ENCODE results near the gene LINC01488. TPM values are rescaled to one million over a fixed set of nuclear protein-coding genes. Genes with fewer than 3 reads are reported as not detected.

LINC01488 gene
- total RNA-seq, 4 donors from 2014 or later = not detected

DNA sequence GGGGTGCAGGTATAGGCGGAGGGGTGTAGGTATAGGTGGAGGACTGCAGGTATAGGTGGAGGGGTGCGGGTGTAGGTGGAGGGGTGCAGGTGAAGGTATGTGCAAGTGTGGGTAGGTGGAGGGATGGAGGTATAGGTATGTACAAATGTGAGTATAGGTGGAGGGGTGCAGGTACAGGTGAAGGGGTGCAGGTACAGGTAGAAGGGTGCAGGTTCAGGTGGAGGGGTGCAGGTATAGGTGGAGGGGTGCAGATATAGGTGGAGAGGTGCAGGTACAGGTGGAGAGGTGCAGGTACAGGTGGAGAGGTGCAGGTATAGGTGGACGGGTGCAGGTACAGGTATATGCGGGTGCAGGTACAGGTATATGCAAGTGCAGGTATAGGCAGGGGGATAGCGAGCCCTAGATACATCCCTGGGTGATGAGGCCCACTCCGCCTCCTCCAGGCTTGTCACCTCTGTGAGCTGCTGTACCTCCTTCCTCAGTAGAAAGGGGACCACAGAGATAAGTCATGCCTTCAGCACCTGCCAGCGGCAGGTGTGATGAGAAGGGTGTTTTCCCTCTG is 17.2 kb downstream of the LINC01488 start:
- Histone ChIP-seq H3K27me3 (no peaks in the 10 kb centered on the region), H3K36me3 (no peaks in the 10 kb centered on the region), H3K4me1 (peaks cover 0 to 36% (median 1%) of the 10 kb centered on the region in 4 donors), H3K4me3 (no peak overlapping the region), H3K9me3 (no peaks in the 10 kb centered on the region), H3K27ac (no peak overlapping the region)
- TF ChIP-seq, protein P1, sequence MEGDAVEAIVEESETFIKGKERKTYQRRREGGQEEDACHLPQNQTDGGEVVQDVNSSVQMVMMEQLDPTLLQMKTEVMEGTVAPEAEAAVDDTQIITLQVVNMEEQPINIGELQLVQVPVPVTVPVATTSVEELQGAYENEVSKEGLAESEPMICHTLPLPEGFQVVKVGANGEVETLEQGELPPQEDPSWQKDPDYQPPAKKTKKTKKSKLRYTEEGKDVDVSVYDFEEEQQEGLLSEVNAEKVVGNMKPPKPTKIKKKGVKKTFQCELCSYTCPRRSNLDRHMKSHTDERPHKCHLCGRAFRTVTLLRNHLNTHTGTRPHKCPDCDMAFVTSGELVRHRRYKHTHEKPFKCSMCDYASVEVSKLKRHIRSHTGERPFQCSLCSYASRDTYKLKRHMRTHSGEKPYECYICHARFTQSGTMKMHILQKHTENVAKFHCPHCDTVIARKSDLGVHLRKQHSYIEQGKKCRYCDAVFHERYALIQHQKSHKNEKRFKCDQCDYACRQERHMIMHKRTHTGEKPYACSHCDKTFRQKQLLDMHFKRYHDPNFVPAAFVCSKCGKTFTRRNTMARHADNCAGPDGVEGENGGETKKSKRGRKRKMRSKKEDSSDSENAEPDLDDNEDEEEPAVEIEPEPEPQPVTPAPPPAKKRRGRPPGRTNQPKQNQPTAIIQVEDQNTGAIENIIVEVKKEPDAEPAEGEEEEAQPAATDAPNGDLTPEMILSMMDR (IDR thresholded peaks at IDR 0.05) = no peak
- no peak for DNase-seq

DNA sequence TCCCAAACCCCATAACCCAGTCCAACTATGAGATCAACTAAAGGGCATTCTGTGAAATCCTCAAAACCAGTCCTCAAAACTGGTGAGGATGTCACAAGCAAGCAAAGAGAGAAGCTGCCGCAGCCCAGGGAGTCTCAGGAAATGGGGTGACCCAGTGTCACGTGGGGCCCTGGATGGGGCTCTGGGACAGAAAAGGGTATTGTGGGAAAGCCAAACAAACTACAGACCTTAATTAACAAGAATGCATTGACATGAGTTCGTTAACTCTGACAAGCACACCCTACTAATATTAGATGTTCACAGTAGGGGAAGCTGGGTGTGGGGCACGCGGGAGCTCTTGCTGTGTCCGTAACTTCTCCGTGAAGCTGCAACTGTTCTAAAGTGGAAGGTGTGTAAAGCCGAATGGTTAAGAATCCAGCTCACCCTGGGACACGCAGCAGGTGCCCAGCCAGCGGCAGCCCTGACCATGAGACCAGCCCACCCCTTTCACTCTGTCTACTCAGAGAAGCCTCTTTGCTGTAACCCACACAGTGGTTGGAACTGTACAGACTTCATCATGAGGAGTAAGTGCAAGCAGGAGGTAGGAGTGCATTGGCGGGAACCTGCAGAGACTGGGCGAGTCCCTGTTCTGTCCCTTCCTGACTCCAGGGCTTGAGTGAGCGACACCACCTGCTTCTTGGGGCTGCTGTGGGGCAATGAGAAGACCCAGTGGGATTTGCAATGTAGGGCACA is 17.9 kb downstream of the LINC01488 start:
- no peaks in the 10 kb centered on the region for H3K27me3 ChIP-seq
- no peaks in the 10 kb centered on the region for H3K9me3 ChIP-seq
- H3K27ac ChIP-seq = no peak overlapping the region
- DNase-seq = peak in 1 of 3 donors; percentile 34
- TF ChIP-seq, protein P1 (IDR thresholded peaks at IDR 0.05) = no peak
- no peak for TF ChIP-seq POLR2A (IDR thresholded peaks at IDR 0.05)
- no peaks in the 10 kb centered on the region for H3K36me3 ChIP-seq
- no peak overlapping the region for H3K4me3 ChIP-seq
- peaks cover 0 to 37% (median 1%) of the 10 kb centered on the region in 4 donors for H3K4me1 ChIP-seq

DNA sequence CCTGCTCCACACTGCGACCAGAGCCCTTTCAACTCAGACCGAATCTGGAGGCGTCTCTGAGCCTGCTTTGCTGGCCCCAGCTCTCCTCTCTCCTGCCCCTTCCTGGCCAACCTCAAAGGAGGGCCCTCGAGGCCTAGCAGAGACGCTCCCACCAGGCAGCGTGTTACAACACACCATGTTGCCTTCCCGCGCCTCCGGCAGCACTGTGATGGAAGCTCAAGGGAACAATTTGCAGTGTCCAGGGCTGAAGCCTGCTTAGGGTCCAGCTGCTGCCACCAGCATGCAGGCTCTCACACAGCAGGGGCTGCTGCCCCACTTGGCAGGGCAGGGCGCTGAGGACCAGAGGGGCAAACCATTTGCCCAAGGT is 18.4 kb downstream of the LINC01488 start:
- Histone ChIP-seq H3K27ac (no peak overlapping the region), H3K4me3 (no peak overlapping the region), H3K36me3 (no peaks in the 10 kb centered on the region), H3K9me3 (no peaks in the 10 kb centered on the region), H3K4me1 (peaks cover 0 to 42% (median 3%) of the 10 kb centered on the region in 4 donors), H3K27me3 (no peaks in the 10 kb centered on the region)
- TF ChIP-seq, protein P1 (IDR thresholded peaks at IDR 0.05) = no peak
- TF ChIP-seq POLR2A (IDR thresholded peaks at IDR 0.05) = no peak
- DNase-seq = peak in 1 of 3 donors; percentile 48

DNA sequence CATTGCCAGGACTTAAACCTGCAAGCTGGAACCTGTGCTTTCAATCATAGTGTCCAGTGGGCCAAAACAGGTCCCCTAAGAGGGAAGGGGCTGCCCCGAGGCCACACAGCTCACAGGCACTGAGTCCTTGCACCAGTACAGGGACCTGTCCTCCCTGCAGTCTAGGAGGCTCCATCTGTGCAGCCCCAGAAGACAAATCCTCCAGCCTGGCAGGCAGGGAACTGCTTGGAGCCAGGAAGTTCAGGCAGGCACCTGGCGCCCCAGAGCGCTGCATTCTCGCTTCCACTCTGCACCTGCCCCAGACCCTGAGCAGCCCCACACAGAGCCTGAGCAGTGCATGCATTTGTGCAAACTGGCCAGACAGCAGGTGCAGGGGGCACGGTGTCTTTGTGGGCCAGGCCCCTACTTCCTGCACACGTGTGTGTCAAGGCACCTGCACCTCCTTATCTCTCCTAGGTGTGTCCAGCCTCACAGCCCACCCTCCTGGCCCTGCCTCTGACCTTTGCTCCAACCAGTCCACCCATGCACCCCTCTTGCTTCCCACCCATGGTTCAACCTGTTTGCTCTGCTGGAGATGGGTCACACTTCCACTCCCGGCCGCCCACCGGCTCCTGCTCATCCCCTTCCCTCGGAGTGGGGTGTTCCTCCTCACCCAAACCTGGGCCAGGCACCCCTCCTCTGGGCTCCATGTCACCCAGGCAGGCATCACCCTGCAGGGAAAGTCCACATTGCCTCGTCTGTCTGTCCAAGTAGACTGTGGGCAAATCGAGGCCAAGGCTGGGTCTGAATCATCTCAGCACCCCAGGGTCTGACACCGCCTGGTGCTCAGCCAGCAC is 19.0 kb downstream of the LINC01488 start:
- H3K4me1 ChIP-seq = peaks cover 0 to 45% (median 3%) of the 10 kb centered on the region in 4 donors
- H3K27me3 ChIP-seq = no peaks in the 10 kb centered on the region
- no peak for TF ChIP-seq POLR2A (IDR thresholded peaks at IDR 0.05)
- TF ChIP-seq, protein P1 (IDR thresholded peaks at IDR 0.05) = no peak
- no peak overlapping the region for H3K27ac ChIP-seq
- no peaks in the 10 kb centered on the region for H3K9me3 ChIP-seq
- H3K36me3 ChIP-seq = no peaks in the 10 kb centered on the region
- peak in 1 of 3 donors; percentile 53 for DNase-seq
- H3K4me3 ChIP-seq = no peak overlapping the region

DNA sequence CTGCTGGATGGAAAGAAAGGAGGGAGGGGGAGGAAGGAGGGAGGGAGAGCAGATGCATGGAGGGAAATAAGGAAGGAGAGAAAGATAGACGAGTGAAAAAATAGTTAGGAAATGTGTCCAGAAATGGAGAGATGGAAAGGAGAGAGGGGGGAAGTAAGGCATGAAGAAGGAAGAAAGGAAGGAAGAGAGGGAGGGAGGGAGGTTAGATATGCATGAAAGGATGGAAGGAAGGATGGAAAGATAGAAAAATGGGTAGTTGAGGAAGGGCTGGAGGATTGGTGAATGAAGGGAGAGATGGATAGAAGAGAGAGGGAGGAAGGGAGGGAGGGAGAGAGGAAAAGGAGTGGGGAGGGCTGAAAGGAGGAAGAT is 19.6 kb downstream of the LINC01488 start:
- no peaks in the 10 kb centered on the region for H3K36me3 ChIP-seq
- TF ChIP-seq POLR2A (IDR thresholded peaks at IDR 0.05) = no peak
- TF ChIP-seq, protein P1 (IDR thresholded peaks at IDR 0.05) = no peak
- no peaks in the 10 kb centered on the region for H3K9me3 ChIP-seq
- H3K4me3 ChIP-seq = no peak overlapping the region
- H3K27ac ChIP-seq = no peak overlapping the region
- no peaks in the 10 kb centered on the region for H3K27me3 ChIP-seq
- DNase-seq = no peak
- peaks cover 0 to 47% (median 3%) of the 10 kb centered on the region in 4 donors for H3K4me1 ChIP-seq

Measured in Peyer's patch (tissue), 4 donors.